Measurements from ENCODE around the gene WDFY2. TPM values are rescaled to one million over a fixed set of nuclear protein-coding genes. Genes with fewer than 3 reads are reported as not detected.
A peak's percentile ranks its signal among the peaks of the same experiment; 100 is the strongest.

Gene WDFY2
- total RNA-seq, 6 donors from 2014 or later: 13.4 to 34.0 (median 18.8) TPM

DNA sequence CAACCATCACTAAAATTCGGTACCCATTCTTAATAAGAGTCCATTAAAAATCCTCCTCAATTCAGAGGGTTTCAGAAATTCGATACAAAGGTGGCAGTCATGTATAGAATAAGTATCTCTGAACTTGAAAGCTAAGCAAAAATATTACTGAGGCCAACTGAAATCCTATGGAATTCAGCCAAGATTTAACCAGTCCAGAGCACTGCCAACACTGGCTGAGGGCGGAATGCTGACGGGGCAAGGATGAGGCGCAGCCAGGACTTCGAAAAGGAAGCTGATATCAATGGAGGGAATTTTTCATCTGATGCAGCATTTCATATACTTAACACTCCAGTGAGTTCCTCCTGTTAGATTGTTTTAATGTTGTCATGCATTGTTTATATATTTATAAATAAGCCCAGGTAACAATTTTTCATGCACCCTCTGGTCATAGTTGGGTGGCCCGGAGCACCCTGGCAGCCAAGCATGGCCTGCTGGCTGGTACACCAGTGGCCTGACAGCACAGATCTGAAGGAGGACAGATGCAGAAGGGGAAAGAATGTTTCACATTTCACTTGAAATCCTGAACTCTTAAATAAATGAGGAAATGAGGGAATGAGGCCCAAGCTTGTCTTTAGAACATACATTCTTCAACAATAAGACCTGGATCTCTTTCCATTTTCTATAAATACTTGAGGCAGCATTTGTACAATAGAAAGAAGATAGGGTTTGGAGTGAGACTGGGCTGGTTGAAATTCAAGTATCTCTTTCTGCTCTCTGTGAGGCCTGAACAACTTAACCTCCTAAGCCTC, 41.5 kb downstream of the WDFY2 start:
- DNase-seq (peak in 1 of 2 donors; percentile 29), ATAC-seq (ENCODE audit: low FRiP score in 2 of 2) (peak in 1 of 2 donors; percentile 37)
- no peaks in the 10 kb centered on the region for H3K36me3 ChIP-seq
- H3K27me3 ChIP-seq: no peaks in the 10 kb centered on the region
- TF ChIP-seq, protein P1, sequence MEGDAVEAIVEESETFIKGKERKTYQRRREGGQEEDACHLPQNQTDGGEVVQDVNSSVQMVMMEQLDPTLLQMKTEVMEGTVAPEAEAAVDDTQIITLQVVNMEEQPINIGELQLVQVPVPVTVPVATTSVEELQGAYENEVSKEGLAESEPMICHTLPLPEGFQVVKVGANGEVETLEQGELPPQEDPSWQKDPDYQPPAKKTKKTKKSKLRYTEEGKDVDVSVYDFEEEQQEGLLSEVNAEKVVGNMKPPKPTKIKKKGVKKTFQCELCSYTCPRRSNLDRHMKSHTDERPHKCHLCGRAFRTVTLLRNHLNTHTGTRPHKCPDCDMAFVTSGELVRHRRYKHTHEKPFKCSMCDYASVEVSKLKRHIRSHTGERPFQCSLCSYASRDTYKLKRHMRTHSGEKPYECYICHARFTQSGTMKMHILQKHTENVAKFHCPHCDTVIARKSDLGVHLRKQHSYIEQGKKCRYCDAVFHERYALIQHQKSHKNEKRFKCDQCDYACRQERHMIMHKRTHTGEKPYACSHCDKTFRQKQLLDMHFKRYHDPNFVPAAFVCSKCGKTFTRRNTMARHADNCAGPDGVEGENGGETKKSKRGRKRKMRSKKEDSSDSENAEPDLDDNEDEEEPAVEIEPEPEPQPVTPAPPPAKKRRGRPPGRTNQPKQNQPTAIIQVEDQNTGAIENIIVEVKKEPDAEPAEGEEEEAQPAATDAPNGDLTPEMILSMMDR (IDR thresholded peaks at IDR 0.05): no peak
- TF ChIP-seq POLR2AphosphoS5 (IDR thresholded peaks at IDR 0.05) (no peak), POLR2A (IDR thresholded peaks at IDR 0.05) (no peak), EP300 (IDR thresholded peaks at IDR 0.05) (no peak)
- no peak overlapping the region for H3K27ac ChIP-seq
- no peak overlapping the region for H3K4me3 ChIP-seq
- 58 to 59% methylated on average over 7 of the region's 7 CpGs for WGBS, 2 donors
- peaks cover 4 to 23% (median 12%) of the 10 kb centered on the region in 4 donors for H3K4me1 ChIP-seq
- no peaks in the 10 kb centered on the region for H3K9me3 ChIP-seq

DNA sequence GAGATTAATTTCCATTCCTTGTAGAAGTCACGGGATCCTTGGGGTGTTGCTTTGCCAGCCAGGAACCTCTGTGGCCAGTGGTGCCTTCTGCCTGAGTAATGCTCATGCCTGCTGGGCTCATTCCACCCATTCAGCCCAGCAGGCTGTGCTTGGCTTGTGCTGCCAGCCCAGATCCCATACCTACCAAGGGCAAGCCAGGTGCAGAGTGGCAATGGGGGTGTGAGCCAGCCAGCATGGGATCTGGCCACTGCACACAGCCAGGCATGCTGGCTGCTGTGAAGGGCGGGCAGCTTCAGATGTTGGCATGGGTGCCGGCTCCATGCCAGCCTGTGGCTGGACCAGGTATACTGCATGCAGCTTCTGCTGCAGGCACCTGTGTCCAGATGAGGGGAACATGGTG, 42.5 kb downstream of the WDFY2 start:
- Histone ChIP-seq H3K27ac (no peak overlapping the region), H3K27me3 (no peaks in the 10 kb centered on the region), H3K4me3 (no peak overlapping the region), H3K9me3 (no peaks in the 10 kb centered on the region), H3K36me3 (no peaks in the 10 kb centered on the region), H3K4me1 (peaks cover 2 to 18% (median 10%) of the 10 kb centered on the region in 4 donors)
- 91 to 93% methylated on average over 3 of the region's 3 CpGs for WGBS, 2 donors
- no peak for TF ChIP-seq EP300 (IDR thresholded peaks at IDR 0.05)
- TF ChIP-seq, protein P1 (IDR thresholded peaks at IDR 0.05): no peak
- no peak for TF ChIP-seq POLR2AphosphoS5 (IDR thresholded peaks at IDR 0.05)
- TF ChIP-seq POLR2A (IDR thresholded peaks at IDR 0.05): no peak
- ATAC-seq (ENCODE audit: low FRiP score in 2 of 2) (no peak), DNase-seq (peak in 1 of 2 donors; percentile 27)

DNA sequence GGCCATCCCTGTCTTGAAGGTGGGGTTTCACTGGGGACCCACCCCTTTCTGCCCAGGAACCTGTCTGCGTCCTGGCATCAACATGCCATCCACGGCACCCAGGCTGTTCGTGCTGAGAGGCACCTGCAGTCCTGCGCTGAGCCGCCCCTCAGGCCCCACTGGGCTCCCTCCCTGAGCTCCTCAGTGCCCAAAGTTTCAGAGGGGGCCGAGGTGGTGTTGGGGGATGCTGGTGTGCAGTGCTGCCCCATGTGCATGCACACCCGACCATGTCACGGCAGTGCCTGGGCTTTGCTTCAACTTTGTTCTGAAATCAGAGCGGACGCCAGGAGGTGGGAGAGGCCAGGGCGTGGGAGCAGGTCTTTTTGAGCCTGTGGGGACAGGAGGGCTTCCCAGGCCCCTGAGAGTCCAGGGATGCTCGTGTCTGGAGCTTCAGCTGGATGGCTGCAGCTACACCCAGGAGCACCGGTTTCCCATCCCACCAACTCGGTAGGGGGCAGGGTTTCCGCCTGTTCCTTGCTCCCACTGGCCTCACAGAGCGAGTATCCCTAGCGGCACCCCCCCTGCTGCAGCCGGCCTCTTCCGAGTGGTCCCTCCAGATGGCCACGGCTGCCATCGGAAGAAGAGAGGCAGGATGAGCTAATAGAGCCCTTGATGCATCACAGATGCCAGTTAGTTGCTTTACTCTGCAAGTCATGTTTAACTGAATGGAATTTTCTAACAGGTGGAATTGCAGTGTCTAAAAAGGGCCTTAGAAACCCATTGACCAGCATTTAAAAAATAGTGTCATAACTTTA, 44.0 kb downstream of the WDFY2 start:
- no peaks in the 10 kb centered on the region for H3K27me3 ChIP-seq
- H3K27ac ChIP-seq: no peak overlapping the region
- DNase-seq (peak in 1 of 2 donors; percentile 51), ATAC-seq (ENCODE audit: low FRiP score in 2 of 2) (no peak)
- H3K4me1 ChIP-seq: peaks cover 0 to 16% (median 11%) of the 10 kb centered on the region in 4 donors
- no peaks in the 10 kb centered on the region for H3K36me3 ChIP-seq
- no peak overlapping the region for H3K4me3 ChIP-seq
- H3K9me3 ChIP-seq: no peaks in the 10 kb centered on the region
- TF ChIP-seq, protein P1 (IDR thresholded peaks at IDR 0.05): no peak
- TF ChIP-seq POLR2A (IDR thresholded peaks at IDR 0.05) (no peak), POLR2AphosphoS5 (IDR thresholded peaks at IDR 0.05) (no peak), EP300 (IDR thresholded peaks at IDR 0.05) (no peak)
- WGBS, 2 donors: 88 to 95% methylated on average over 3 to 21 of the region's 21 CpGs

DNA sequence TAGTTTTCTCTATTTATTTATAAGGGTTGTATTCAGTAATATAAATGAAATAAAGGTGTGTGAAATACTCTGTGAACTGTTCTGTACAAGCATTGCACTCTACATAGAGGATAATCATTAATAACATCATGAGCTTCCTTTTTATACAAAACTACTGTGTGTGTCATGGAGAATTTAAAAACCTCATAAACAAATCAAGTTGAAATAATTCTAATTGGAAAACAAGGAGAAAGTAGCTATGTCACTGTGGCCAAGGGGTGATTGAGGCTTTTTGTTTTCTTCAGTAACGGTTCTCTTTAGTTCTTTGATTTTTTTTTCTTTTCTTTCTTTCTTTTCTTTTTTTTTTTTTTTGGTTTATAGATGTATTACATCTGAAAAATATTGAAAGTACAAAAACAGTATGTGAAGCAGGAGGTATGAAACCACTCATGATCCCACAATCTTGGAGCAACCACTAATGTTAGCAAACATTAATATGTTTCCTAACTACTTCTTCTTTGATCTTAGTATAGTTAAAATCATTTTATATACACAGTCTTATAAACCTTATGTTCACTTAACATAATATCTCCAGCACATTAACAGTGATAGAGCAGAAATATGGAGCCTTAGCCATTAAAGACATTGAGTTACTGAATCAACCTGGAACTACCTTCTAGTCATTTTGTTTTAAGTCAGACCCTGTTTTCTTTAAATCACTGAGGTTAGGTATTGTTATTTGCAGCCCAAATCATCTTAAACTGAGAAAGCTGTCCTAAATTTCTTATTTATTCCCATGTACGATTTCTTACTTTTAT, 45.4 kb downstream of the WDFY2 start:
- TF ChIP-seq POLR2A (IDR thresholded peaks at IDR 0.05) (no peak), POLR2AphosphoS5 (IDR thresholded peaks at IDR 0.05) (no peak), EP300 (IDR thresholded peaks at IDR 0.05) (no peak)
- TF ChIP-seq, protein P1 (IDR thresholded peaks at IDR 0.05): no peak
- ATAC-seq (ENCODE audit: low FRiP score in 2 of 2) (no peak), DNase-seq (no peak)
- Histone ChIP-seq H3K4me1 (peaks cover 0 to 19% (median 11%) of the 10 kb centered on the region in 4 donors), H3K9me3 (no peaks in the 10 kb centered on the region), H3K36me3 (no peaks in the 10 kb centered on the region), H3K27ac (no peak overlapping the region), H3K27me3 (no peaks in the 10 kb centered on the region), H3K4me3 (no peak overlapping the region)
- 80 to 82% methylated on average over 2 of the region's 2 CpGs for WGBS, 2 donors

Measured in upper lobe of left lung (tissue), 6 donors.